HEK293 (cell line): ENCODE results near the gene KIF21B.

ENCODE experiments used
- CTCF ChIA-PET: fragments of 350-600 bp; formaldehyde crosslinking; extraction: SDS; loops from one replicate; lab custom pipeline; 2021; ENCODE audit warnings: antibody characterized with exemption; lab: Yijun Ruan, JAX
- POLR2A ChIA-PET: fragments of 300-600 bp; formaldehyde crosslinking; extraction: SDS; loops from one replicate; lab custom pipeline; 2020; ENCODE audit warnings: antibody characterized with exemption, inconsistent platforms; lab: Yijun Ruan, JAX
- H3K27ac ChIP-seq: fragments of 200-500 bp; sonication (Bioruptor generic); 2 replicates; pipeline ENCODE4 v1.5.1; 2014; ENCODE audit warnings: low read depth, low read length, control low read depth, inconsistent platforms; ENCODE audit errors: extremely low read depth
- H3K36me3 ChIP-seq, 2 experiments: fragments of 200-500 bp in 1 of 2; sonication (Bioruptor generic) in 1 of 2; 1 replicate in 1 of 2; 2 replicates in 1 of 2; pipeline ENCODE4 v1.5.1; 2014 to 2017; ENCODE audit warnings: inconsistent platforms in 2 of 2, low read length in 2 of 2; ENCODE audit not compliant: control insufficient read depth in 2 of 2, insufficient read depth in 1 of 2
- H3K4me1 ChIP-seq: fragments of 200-500 bp; sonication (Bioruptor generic); 2 replicates; pipeline ENCODE4 v1.5.1; 2014; ENCODE audit warnings: mild to moderate bottlenecking, low read length, inconsistent platforms; ENCODE audit not compliant: control insufficient read depth, insufficient read depth
- H3K4me3 ChIP-seq: 2 replicates; pipeline ENCODE4 v1.5.1; 2011; ENCODE audit warnings: low read depth, mild to moderate bottlenecking, control low read depth, low read length, moderate library complexity
- H3K9me3 ChIP-seq: fragments of 200-500 bp; sonication (Bioruptor generic); 2 replicates; pipeline ENCODE4 v1.5.1; 2014; ENCODE audit warnings: low read depth, low read length, inconsistent platforms; ENCODE audit not compliant: control insufficient read depth, insufficient read depth
- ZFP37 ChIP-seq: fragments of 450-650 bp; formaldehyde crosslinking; IDR thresholded peaks from 2 replicates; pipeline ENCODE4 v1.5.1; 2016; ENCODE audit warnings: missing biosample characterization, missing genetic modification characterization
- ZIC2 ChIP-seq: fragments of 450-650 bp; formaldehyde crosslinking; IDR thresholded peaks from 2 replicates; pipeline ENCODE4 v1.5.1; 2016; ENCODE audit warnings: missing biosample characterization, missing genetic modification characterization
- ZNF324 ChIP-seq: fragments of 450-650 bp; formaldehyde crosslinking; IDR thresholded peaks from 2 replicates; pipeline ENCODE4 v1.5.1; 2016; ENCODE audit warnings: missing biosample characterization, missing genetic modification characterization
- ZNF626 ChIP-seq: fragments of 450-650 bp; sonication (Bioruptor Pico); formaldehyde crosslinking; IDR thresholded peaks from 2 replicates; pipeline ENCODE4 v1.5.1; 2018; ENCODE audit warnings: missing biosample characterization, missing genetic modification characterization, inconsistent platforms
- TF ChIP-seq, protein P1 (sequence below): fragments of 450-650 bp; formaldehyde crosslinking; IDR thresholded peaks from 2 replicates; pipeline ENCODE4 v1.5.1; 2017; ENCODE audit warnings: missing biosample characterization, missing genetic modification characterization
- TF ChIP-seq, protein P2 (sequence below): fragments of 450-650 bp; formaldehyde crosslinking; IDR thresholded peaks from 2 replicates; pipeline ENCODE4 v1.5.1; 2016; ENCODE audit warnings: missing biosample characterization, missing genetic modification characterization
- TF ChIP-seq, protein P3 (sequence below): fragments of 450-650 bp; formaldehyde crosslinking; IDR thresholded peaks from 2 replicates; pipeline ENCODE4 v1.5.1; 2016; ENCODE audit warnings: missing biosample characterization, missing genetic modification characterization

KIF21B gene

DNA sequence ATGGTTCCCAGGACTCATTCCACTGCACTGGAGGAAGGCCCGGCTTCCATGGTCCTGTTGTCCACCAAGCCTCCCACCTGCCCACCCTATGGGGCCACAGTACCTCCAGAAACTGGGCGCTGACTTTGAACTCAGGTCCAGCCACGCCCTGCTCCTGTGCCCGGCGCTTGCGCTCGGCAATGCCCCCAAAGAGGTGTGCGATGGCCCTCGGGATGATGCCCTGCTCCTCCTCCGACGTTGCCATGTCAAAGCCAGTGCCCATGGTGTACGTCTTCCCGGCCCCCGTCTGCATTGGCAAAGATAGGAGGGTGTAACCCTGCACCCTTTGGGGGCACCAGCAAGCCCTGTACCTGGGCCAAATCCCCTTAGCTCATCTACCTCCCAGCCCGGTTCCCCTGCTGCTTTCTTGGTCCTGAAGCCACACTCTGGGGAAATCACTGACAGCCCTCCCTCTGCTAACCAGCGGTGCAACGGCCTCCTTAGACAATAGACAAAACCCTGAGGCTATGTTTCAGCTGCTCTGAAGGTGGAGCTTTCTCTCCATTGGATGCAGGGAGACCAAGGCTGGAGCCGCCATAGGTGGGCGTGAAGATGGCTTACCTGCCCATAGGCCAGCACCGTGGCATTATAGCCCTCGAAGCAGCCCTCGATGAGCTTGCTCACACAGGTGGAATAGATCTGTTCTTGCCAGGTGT lies 14.7 kb downstream of the KIF21B start:
- TF ChIP-seq ZIC2 (tag by site-specific recombination) (peak; percentile 30; the same call in 1 of the 2 replicates), ZNF626 (tag by site-specific recombination) (no peak)
- Histone ChIP-seq H3K9me3 (no peaks in the 10 kb centered on the region), H3K36me3 (no peaks in the 10 kb centered on the region), H3K27ac (no peak overlapping the region), H3K4me1 (no peaks in the 10 kb centered on the region), H3K4me3 (no peak overlapping the region)
- ChIA-PET CTCF (interaction anchor here (0.6 to 1.5 kb wide), 6 partner anchors 12 to 37 kb away, joined by 3 to 4 read pairs (median 3); no protein-coding TSS in a partner anchor), POLR2A (interaction anchor here (0.6 kb wide), 1 partner anchor 12 kb away, joined by 6 read pairs; no protein-coding TSS in a partner anchor)

DNA sequence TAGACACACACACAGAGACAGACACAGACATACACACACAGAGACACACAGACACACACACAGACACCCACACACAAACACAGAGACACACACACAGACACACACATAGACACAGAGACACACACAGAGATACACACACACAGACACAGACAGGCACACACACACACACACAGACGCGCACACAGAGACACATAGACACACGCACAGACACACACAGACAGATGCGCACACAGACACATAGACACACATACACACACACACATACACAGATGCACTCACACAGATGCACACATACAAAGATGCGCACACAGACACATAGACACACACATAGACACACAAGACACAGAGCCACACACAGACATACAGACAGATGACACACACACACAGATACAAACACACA lies 16.0 kb downstream of the KIF21B start:
- H3K36me3 ChIP-seq = no peaks in the 10 kb centered on the region
- CTCF ChIA-PET = no interaction called here
- POLR2A ChIA-PET = no interaction called here
- TF ChIP-seq, protein P1, sequence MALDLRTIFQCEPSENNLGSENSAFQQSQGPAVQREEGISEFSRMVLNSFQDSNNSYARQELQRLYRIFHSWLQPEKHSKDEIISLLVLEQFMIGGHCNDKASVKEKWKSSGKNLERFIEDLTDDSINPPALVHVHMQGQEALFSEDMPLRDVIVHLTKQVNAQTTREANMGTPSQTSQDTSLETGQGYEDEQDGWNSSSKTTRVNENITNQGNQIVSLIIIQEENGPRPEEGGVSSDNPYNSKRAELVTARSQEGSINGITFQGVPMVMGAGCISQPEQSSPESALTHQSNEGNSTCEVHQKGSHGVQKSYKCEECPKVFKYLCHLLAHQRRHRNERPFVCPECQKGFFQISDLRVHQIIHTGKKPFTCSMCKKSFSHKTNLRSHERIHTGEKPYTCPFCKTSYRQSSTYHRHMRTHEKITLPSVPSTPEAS = peak; percentile 65
- TF ChIP-seq ZNF324 = no peak
- no peaks in the 10 kb centered on the region for H3K4me1 ChIP-seq
- no peaks in the 10 kb centered on the region for H3K9me3 ChIP-seq
- H3K27ac ChIP-seq = no peak overlapping the region
- no peak overlapping the region for H3K4me3 ChIP-seq

DNA sequence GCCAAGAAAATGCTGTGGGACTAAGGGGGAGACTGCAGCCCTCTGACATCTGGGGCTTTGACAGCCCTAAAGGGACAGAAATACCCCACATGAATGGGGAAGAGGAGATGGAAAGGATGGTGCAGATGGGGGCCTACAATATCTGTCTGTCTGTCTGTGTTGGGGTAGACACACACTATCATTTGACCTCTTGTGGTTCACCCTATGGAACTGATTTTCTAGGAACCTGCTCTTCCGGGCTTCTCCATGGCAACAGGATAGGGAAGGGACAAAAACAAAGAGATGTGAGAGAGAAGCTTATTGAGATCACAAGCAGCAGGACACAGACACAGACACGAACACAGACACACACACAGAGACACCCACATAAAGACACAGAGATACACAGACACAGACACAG lies 17.1 kb downstream of the KIF21B start:
- Histone ChIP-seq H3K4me3 (no peak overlapping the region), H3K4me1 (no peaks in the 10 kb centered on the region), H3K27ac (no peak overlapping the region), H3K9me3 (no peaks in the 10 kb centered on the region), H3K36me3 (no peaks in the 10 kb centered on the region)
- ChIA-PET POLR2A (no interaction called here), CTCF (interaction anchor here (0.6 to 1.2 kb wide), 2 partner anchors 9 to 35 kb away, joined by 3 read pairs; no protein-coding TSS in a partner anchor)
- TF ChIP-seq, protein P2, sequence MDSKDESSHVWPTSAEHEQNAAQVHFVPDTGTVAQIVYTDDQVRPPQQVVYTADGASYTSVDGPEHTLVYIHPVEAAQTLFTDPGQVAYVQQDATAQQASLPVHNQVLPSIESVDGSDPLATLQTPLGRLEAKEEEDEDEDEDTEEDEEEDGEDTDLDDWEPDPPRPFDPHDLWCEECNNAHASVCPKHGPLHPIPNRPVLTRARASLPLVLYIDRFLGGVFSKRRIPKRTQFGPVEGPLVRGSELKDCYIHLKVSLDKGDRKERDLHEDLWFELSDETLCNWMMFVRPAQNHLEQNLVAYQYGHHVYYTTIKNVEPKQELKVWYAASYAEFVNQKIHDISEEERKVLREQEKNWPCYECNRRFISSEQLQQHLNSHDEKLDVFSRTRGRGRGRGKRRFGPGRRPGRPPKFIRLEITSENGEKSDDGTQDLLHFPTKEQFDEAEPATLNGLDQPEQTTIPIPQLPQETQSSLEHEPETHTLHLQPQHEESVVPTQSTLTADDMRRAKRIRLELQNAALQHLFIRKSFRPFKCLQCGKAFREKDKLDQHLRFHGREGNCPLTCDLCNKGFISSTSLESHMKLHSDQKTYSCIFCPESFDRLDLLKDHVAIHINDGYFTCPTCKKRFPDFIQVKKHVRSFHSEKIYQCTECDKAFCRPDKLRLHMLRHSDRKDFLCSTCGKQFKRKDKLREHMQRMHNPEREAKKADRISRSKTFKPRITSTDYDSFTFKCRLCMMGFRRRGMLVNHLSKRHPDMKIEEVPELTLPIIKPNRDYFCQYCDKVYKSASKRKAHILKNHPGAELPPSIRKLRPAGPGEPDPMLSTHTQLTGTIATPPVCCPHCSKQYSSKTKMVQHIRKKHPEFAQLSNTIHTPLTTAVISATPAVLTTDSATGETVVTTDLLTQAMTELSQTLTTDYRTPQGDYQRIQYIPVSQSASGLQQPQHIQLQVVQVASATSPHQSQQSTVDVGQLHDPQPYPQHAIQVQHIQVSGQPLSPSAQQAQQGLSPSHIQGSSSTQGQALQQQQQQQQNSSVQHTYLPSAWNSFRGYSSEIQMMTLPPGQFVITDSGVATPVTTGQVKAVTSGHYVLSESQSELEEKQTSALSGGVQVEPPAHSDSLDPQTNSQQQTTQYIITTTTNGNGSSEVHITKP (tag by site-specific recombination) = peak; percentile 54; the same call in 1 of the 2 replicates
- TF ChIP-seq, protein P3, sequence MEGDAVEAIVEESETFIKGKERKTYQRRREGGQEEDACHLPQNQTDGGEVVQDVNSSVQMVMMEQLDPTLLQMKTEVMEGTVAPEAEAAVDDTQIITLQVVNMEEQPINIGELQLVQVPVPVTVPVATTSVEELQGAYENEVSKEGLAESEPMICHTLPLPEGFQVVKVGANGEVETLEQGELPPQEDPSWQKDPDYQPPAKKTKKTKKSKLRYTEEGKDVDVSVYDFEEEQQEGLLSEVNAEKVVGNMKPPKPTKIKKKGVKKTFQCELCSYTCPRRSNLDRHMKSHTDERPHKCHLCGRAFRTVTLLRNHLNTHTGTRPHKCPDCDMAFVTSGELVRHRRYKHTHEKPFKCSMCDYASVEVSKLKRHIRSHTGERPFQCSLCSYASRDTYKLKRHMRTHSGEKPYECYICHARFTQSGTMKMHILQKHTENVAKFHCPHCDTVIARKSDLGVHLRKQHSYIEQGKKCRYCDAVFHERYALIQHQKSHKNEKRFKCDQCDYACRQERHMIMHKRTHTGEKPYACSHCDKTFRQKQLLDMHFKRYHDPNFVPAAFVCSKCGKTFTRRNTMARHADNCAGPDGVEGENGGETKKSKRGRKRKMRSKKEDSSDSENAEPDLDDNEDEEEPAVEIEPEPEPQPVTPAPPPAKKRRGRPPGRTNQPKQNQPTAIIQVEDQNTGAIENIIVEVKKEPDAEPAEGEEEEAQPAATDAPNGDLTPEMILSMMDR (tag by site-specific recombination) = no peak

DNA sequence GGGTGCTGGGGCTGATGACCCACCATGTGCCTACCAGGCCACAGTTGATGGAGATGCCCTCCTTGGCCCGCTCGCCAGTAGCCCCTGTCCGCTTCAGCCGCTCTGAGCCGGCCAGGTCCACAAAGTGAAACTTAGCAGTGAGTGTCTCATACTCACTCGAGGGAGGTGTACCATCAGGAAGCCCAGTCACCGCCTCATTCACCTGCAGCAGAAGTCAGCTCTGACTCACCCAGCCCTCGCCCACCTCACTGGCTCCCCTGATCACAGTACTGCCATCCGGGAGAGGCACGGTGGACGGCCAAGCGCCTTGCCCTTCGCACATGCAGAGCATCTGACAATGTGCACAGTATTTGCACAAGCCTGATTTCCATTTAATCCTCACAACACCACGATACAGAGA lies 18.8 kb downstream of the KIF21B start:
- Histone ChIP-seq H3K27ac (no peak overlapping the region), H3K9me3 (no peaks in the 10 kb centered on the region), H3K36me3 (no peaks in the 10 kb centered on the region), H3K4me1 (no peaks in the 10 kb centered on the region), H3K4me3 (no peak overlapping the region)
- no peak for TF ChIP-seq ZFP37
- ChIA-PET POLR2A (no interaction called here), CTCF (interaction anchor here (0.6 to 1.6 kb wide), 2 partner anchors 25 to 380 kb away, joined by 3 to 6 read pairs; no protein-coding TSS in a partner anchor)
